Measurements from ENCODE around the gene NCEH1.
"Not testable (repeated sequence)": the region's sequence is repeated elsewhere in the genome, so short reads cannot be mapped to it uniquely, and the experiment has no call there.

Gene NCEH1

GRCh38 chr3:172707030-172707429 is 3.8 kb downstream of the NCEH1 start:
- no peak for DNase-seq

- no peak for DNase-seq
Observed at GRCh38 chr3:172705170-172705569, 5.7 kb downstream of the NCEH1 start.

- no peak for DNase-seq
Observed at GRCh38 chr3:172704001-172704400, 6.9 kb downstream of the NCEH1 start.

- DNase-seq, result not testable (repeated sequence)
Observed at GRCh38 chr3:172702731-172703130, 8.1 kb downstream of the NCEH1 start.

GRCh38 chr3:172702256-172702655 is 8.6 kb downstream of the NCEH1 start:
- no peak for DNase-seq

GRCh38 chr3:172701751-172702150 is 9.1 kb downstream of the NCEH1 start:
- DNase-seq, result no peak

GRCh38 chr3:172700936-172701455 is 9.9 kb downstream of the NCEH1 start:
- no peak for DNase-seq

- no peak for DNase-seq
Observed at GRCh38 chr3:172700256-172700655, 10.6 kb downstream of the NCEH1 start.

GRCh38 chr3:172699031-172699430 is 11.8 kb downstream of the NCEH1 start:
- no peak for DNase-seq

- DNase-seq, result no peak
Observed at GRCh38 chr3:172698631-172699030, 12.2 kb downstream of the NCEH1 start.

GRCh38 chr3:172697558-172697957 is 13.3 kb downstream of the NCEH1 start:
- DNase-seq, result no peak

GRCh38 chr3:172696357-172696756 is 14.5 kb downstream of the NCEH1 start:
- no peak for DNase-seq

GRCh38 chr3:172694573-172695246 is 16.2 kb downstream of the NCEH1 start:
- DNase-seq, result no peak

GRCh38 chr3:172692751-172693338 is 18.0 kb downstream of the NCEH1 start:
- DNase-seq, result no peak

GRCh38 chr3:172690936-172691335 is 19.9 kb downstream of the NCEH1 start:
- no peak for DNase-seq

- DNase-seq, result no peak
Observed at GRCh38 chr3:172688588-172688987, 22.3 kb downstream of the NCEH1 start.

- no peak for DNase-seq
Observed at GRCh38 chr3:172687501-172687900, 23.4 kb downstream of the NCEH1 start.

- DNase-seq, result no peak
Observed at GRCh38 chr3:172685331-172686214, 25.3 kb downstream of the NCEH1 start.

GRCh38 chr3:172680684-172681083 is 30.2 kb downstream of the NCEH1 start:
- DNase-seq, result no peak

- DNase-seq, result no peak
Observed at GRCh38 chr3:172679599-172679998, 31.3 kb downstream of the NCEH1 start.

- DNase-seq, result no peak
Observed at GRCh38 chr3:172678068-172678467, 32.8 kb downstream of the NCEH1 start.

GRCh38 chr3:172676196-172676922 is 34.5 kb downstream of the NCEH1 start:
- no peak for DNase-seq

Measured in DMS79 (cell line).